ENCODE results near the gene STIMATE.

DNA sequence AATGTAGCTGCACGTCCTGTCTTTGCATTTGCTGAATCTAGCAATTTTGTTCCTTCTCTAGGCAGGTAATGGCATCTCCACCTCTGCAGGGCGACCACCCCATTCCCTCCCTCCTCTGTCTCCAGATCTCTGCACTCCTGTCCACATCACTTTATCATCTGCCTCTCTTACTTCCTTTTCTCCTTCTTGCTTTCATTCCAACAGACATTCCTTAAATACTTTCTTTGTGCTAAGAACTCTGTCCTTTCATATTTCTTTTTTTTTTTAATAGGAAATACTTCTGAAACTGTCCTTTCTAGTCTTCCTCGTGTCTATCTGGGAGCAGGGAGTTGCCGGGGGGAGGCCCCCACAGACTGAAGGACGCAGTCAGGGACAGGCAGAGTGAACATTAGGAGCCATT is 95.5 kb downstream of the STIMATE start:
- TF ChIP-seq MAFK (IDR thresholded peaks at IDR 0.05; ENCODE audit: low read depth, low read length), result no peak
- TF ChIP-seq, protein P1, sequence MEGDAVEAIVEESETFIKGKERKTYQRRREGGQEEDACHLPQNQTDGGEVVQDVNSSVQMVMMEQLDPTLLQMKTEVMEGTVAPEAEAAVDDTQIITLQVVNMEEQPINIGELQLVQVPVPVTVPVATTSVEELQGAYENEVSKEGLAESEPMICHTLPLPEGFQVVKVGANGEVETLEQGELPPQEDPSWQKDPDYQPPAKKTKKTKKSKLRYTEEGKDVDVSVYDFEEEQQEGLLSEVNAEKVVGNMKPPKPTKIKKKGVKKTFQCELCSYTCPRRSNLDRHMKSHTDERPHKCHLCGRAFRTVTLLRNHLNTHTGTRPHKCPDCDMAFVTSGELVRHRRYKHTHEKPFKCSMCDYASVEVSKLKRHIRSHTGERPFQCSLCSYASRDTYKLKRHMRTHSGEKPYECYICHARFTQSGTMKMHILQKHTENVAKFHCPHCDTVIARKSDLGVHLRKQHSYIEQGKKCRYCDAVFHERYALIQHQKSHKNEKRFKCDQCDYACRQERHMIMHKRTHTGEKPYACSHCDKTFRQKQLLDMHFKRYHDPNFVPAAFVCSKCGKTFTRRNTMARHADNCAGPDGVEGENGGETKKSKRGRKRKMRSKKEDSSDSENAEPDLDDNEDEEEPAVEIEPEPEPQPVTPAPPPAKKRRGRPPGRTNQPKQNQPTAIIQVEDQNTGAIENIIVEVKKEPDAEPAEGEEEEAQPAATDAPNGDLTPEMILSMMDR (conservative IDR thresholded peaks at IDR 0.05; ENCODE audit: low read depth, low read length), result no peak
- TF ChIP-seq, protein P2, sequence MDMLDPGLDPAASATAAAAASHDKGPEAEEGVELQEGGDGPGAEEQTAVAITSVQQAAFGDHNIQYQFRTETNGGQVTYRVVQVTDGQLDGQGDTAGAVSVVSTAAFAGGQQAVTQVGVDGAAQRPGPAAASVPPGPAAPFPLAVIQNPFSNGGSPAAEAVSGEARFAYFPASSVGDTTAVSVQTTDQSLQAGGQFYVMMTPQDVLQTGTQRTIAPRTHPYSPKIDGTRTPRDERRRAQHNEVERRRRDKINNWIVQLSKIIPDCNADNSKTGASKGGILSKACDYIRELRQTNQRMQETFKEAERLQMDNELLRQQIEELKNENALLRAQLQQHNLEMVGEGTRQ (IDR thresholded peaks at IDR 0.05; ENCODE audit: low read depth, low read length), result no peak
- TF ChIP-seq RAD21 (IDR thresholded peaks at IDR 0.05; ENCODE audit: low read length), result no peak
- TF ChIP-seq SMC3 (IDR thresholded peaks at IDR 0.05; ENCODE audit: low read depth, low read length), result no peak
- TF ChIP-seq RCOR1 (IDR thresholded peaks at IDR 0.05; ENCODE audit: insufficient replicate concordance, low read length), result no peak
- no peak for TF ChIP-seq POLR2A (IDR thresholded peaks at IDR 0.05; ENCODE audit: low read depth, low read length)
- TF ChIP-seq BHLHE40 (IDR thresholded peaks at IDR 0.05; ENCODE audit: low read depth, low read length), result no peak
- TF ChIP-seq CEBPB (IDR thresholded peaks at IDR 0.05; ENCODE audit: low read depth, low read length), result no peak
- no peak for TF ChIP-seq RFX5 (IDR thresholded peaks at IDR 0.05; ENCODE audit: low read depth, low read length)
- TF ChIP-seq MXI1 (IDR thresholded peaks at IDR 0.05; ENCODE audit: borderline replicate concordance, low read depth, low read length), result no peak
- TF ChIP-seq FOS (IDR thresholded peaks at IDR 0.05; ENCODE audit: low read depth, low read length), result no peak
- no peak for TF ChIP-seq NFE2L2 (IDR thresholded peaks at IDR 0.05; ENCODE audit: low read depth, low read length)

Data from IMR-90 (cell line).